Measurements from ENCODE around the gene RETSAT.

GRCh38 chr2:85383850-85384249 lies 29.5 kb upstream of the RETSAT start:
- TF ChIP-seq POLR2A (IDR thresholded peaks at IDR 0.05) (no peak), CTCF (IDR thresholded peaks at IDR 0.05) (no peak)
